Measurements from ENCODE around the gene CYP51A1. TPM values are rescaled to one million over a fixed set of nuclear protein-coding genes. Genes with fewer than 3 reads are reported as not detected.

CYP51A1 gene
- polyA plus RNA-seq, 1 donor (not counting 4 experiments of a cell fraction or from before 2014, with no cell fraction given) = 55.1 TPM

DNA sequence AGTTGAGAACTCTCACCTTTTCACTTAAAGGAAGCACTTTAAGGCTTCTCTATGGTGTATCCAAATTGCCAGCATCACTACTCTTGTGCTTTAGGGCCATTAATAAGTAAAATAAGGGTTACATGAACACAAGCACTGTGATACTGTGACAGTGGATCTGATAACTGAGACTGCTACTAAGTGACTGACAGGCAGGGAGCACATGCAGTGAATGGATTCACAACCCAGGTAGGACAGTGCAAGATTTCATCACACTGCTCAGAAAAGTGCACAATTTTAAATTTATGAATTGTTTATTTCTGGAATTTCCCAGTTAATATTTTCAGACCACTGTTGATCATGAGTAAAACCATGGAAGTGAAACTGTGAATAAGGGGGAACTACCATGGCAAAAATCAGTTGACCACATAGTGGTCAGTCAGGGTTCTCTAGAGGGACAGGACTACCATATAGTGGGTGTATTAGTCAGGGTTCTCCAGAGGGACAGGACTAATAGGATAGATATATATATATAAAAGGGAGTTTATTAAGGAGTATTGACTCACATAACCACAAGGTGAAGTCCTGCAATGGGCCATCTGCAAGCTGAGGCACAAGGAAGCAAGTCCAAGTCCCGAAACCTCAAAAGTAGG, 20.9 kb upstream of the CYP51A1 start:
- no peaks in the 10 kb centered on the region for H3K36me3 ChIP-seq (ENCODE audit: control insufficient read depth in 2 of 2, extremely low read depth in 1 of 2, insufficient read depth in 2 of 2, low read length in 2 of 2)
- no peaks in the 10 kb centered on the region for H3K9me1 ChIP-seq (ENCODE audit: control insufficient read depth, extremely low read depth, insufficient read depth, low read length)
- H3K79me2 ChIP-seq (ENCODE audit: control insufficient read depth, insufficient read depth, low read length) = no peaks in the 10 kb centered on the region
- no peak overlapping the region for H3K4me3 ChIP-seq (ENCODE audit: control insufficient read depth in 2 of 3, extremely low read depth in 1 of 3, insufficient read depth in 2 of 3, low read depth in 1 of 3, low read length in 3 of 3)
- no peak overlapping the region for H2AFZ ChIP-seq (ENCODE audit: control insufficient read depth, low read length)
- no peaks in the 10 kb centered on the region for H3K9me3 ChIP-seq (ENCODE audit: control insufficient read depth, low read depth, low read length)
- no peak for TF ChIP-seq CTCF (optimal IDR thresholded peaks at IDR 0.05 in 1 of 3, IDR thresholded peaks at IDR 0.05 in 1 of 3, conservative IDR thresholded peaks at IDR 0.05 in 1 of 3; ENCODE audit: extremely low read depth in 1 of 3, insufficient read depth in 2 of 3, low read length in 3 of 3)
- TF ChIP-seq EZH2 (IDR thresholded peaks at IDR 0.05; ENCODE audit: low read length) = no peak
- H3K4me1 ChIP-seq (ENCODE audit: control insufficient read depth, extremely low read depth, insufficient read depth, low read length) = peaks cover 4% of the 10 kb centered on the region
- no peak overlapping the region for H3K9ac ChIP-seq (ENCODE audit: control insufficient read depth, extremely low read depth, insufficient read depth, low read length)
- no peak for FAIRE-seq
- no peaks in the 10 kb centered on the region for H4K20me1 ChIP-seq (ENCODE audit: control insufficient read depth, extremely low read depth, insufficient read depth, low read length)
- DNase-seq (ENCODE audit: low read depth, low spot score) = no peak
- dilution Hi-C loops (cut with MboI; ENCODE audit: extremely low pct_ligation_motif_present, low sequenced_read_pairs) = no loop called here
- no peaks in the 10 kb centered on the region for H3K27me3 ChIP-seq (ENCODE audit: control insufficient read depth, extremely low read depth, insufficient read depth, low read length)
- no peak overlapping the region for H3K4me2 ChIP-seq (ENCODE audit: control insufficient read depth, extremely low read depth, insufficient read depth, low read depth, low read length)
- H3K27ac ChIP-seq (ENCODE audit: control insufficient read depth, insufficient read depth, low read length) = no peak overlapping the region

GRCh38 chr7:92150450-92151017, 16.3 kb upstream of the CYP51A1 start:
- dilution Hi-C loops (cut with MboI; ENCODE audit: extremely low pct_ligation_motif_present, low sequenced_read_pairs) = no loop called here
- Histone ChIP-seq H3K27me3 (ENCODE audit: control insufficient read depth, extremely low read depth, insufficient read depth, low read length) (no peaks in the 10 kb centered on the region), H3K4me1 (ENCODE audit: control insufficient read depth, extremely low read depth, insufficient read depth, low read length) (no peaks in the 10 kb centered on the region), H3K9ac (ENCODE audit: control insufficient read depth, extremely low read depth, insufficient read depth, low read length) (no peak overlapping the region), H4K20me1 (ENCODE audit: control insufficient read depth, extremely low read depth, insufficient read depth, low read length) (no peaks in the 10 kb centered on the region), H3K9me1 (ENCODE audit: control insufficient read depth, extremely low read depth, insufficient read depth, low read length) (no peaks in the 10 kb centered on the region), H3K9me3 (ENCODE audit: control insufficient read depth, low read depth, low read length) (no peaks in the 10 kb centered on the region), H3K79me2 (ENCODE audit: control insufficient read depth, insufficient read depth, low read length) (no peaks in the 10 kb centered on the region), H3K27ac (ENCODE audit: control insufficient read depth, insufficient read depth, low read length) (no peak overlapping the region), H2AFZ (ENCODE audit: control insufficient read depth, low read length) (no peak overlapping the region), H3K36me3 (ENCODE audit: control insufficient read depth in 2 of 2, extremely low read depth in 1 of 2, insufficient read depth in 2 of 2, low read length in 2 of 2) (no peaks in the 10 kb centered on the region), H3K4me2 (ENCODE audit: control insufficient read depth, extremely low read depth, insufficient read depth, low read depth, low read length) (no peak overlapping the region), H3K4me3 (ENCODE audit: control insufficient read depth in 2 of 3, extremely low read depth in 1 of 3, insufficient read depth in 2 of 3, low read depth in 1 of 3, low read length in 3 of 3) (no peak overlapping the region)
- TF ChIP-seq CTCF (optimal IDR thresholded peaks at IDR 0.05 in 1 of 3, IDR thresholded peaks at IDR 0.05 in 1 of 3, conservative IDR thresholded peaks at IDR 0.05 in 1 of 3; ENCODE audit: extremely low read depth in 1 of 3, insufficient read depth in 2 of 3, low read length in 3 of 3) = no peak
- TF ChIP-seq EZH2 (IDR thresholded peaks at IDR 0.05; ENCODE audit: low read length) = no peak
- no peak for FAIRE-seq
- DNase-seq (ENCODE audit: low read depth, low spot score) = no peak

Measured in keratinocyte (primary cell).